Measurements from ENCODE around the gene LSM12.

LSM12 gene

GRCh38 chr17:44001461-44001920, 65.0 kb downstream of the LSM12 start:
- Histone ChIP-seq H3K27ac (ENCODE audit: low read depth, low read length) (no peak overlapping the region), H3K4me3 (ENCODE audit: low read length) (no peak overlapping the region), H3F3A (ENCODE audit: control insufficient read depth, insufficient read depth) (no peaks in the 10 kb centered on the region), H4K20me1 (ENCODE audit: control insufficient read depth, insufficient read depth, low read depth, low read length) (no peaks in the 10 kb centered on the region), H3K4me1 (ENCODE audit: control insufficient read depth, low read length) (peaks cover 6% of the 10 kb centered on the region), H3K36me3 (ENCODE audit: control insufficient read depth, low read length) (no peaks in the 10 kb centered on the region), H3K9me2 (replicated peaks; ENCODE audit: control insufficient read depth, low read length) (no peaks in the 10 kb centered on the region), H3K9me3 (ENCODE audit: control insufficient read depth, insufficient read depth, low read length) (no peaks in the 10 kb centered on the region), H3K4me2 (ENCODE audit: low read length) (no peak overlapping the region), H3K27me3 (ENCODE audit: control insufficient read depth, low read length) (peaks cover 39% of the 10 kb centered on the region), H3K79me2 (ENCODE audit: control insufficient read depth, low read length) (no peaks in the 10 kb centered on the region)
- TF ChIP-seq CTCF (IDR thresholded peaks at IDR 0.05; ENCODE audit: low read depth, low read length, poor library complexity, severe bottlenecking), result no peak
- no peak for TF ChIP-seq EZH2phosphoT487 (IDR thresholded peaks at IDR 0.05; ENCODE audit: borderline replicate concordance, low read length)

- TF ChIP-seq CTCF (IDR thresholded peaks at IDR 0.05; ENCODE audit: low read depth, low read length, poor library complexity, severe bottlenecking) (no peak), EZH2phosphoT487 (IDR thresholded peaks at IDR 0.05; ENCODE audit: borderline replicate concordance, low read length) (no peak)
- peaks cover 33% of the 10 kb centered on the region for H3K27me3 ChIP-seq (ENCODE audit: control insufficient read depth, low read length)
- H3K4me3 ChIP-seq (ENCODE audit: low read length), result no peak overlapping the region
- H3K27ac ChIP-seq (ENCODE audit: low read depth, low read length), result no peak overlapping the region
- H3K9me2 ChIP-seq (replicated peaks; ENCODE audit: control insufficient read depth, low read length), result no peaks in the 10 kb centered on the region
- H3K9me3 ChIP-seq (ENCODE audit: control insufficient read depth, insufficient read depth, low read length), result no peaks in the 10 kb centered on the region
- H3K79me2 ChIP-seq (ENCODE audit: control insufficient read depth, low read length), result no peaks in the 10 kb centered on the region
- no peaks in the 10 kb centered on the region for H4K20me1 ChIP-seq (ENCODE audit: control insufficient read depth, insufficient read depth, low read depth, low read length)
- no peaks in the 10 kb centered on the region for H3K36me3 ChIP-seq (ENCODE audit: control insufficient read depth, low read length)
- H3K4me1 ChIP-seq (ENCODE audit: control insufficient read depth, low read length), result peaks cover under 1% of the 10 kb centered on the region
- H3F3A ChIP-seq (ENCODE audit: control insufficient read depth, insufficient read depth), result no peaks in the 10 kb centered on the region
- no peak overlapping the region for H3K4me2 ChIP-seq (ENCODE audit: low read length)
Measured at GRCh38 chr17:44000871-44001460, 65.5 kb downstream of the LSM12 start.

GRCh38 chr17:44000141-44000860, 66.2 kb downstream of the LSM12 start:
- H3K4me1 ChIP-seq (ENCODE audit: control insufficient read depth, low read length), result no peaks in the 10 kb centered on the region
- no peaks in the 10 kb centered on the region for H3K79me2 ChIP-seq (ENCODE audit: control insufficient read depth, low read length)
- H3K4me2 ChIP-seq (ENCODE audit: low read length), result no peak overlapping the region
- H3K9me2 ChIP-seq (replicated peaks; ENCODE audit: control insufficient read depth, low read length), result no peaks in the 10 kb centered on the region
- no peak overlapping the region for H3K27ac ChIP-seq (ENCODE audit: low read depth, low read length)
- no peaks in the 10 kb centered on the region for H4K20me1 ChIP-seq (ENCODE audit: control insufficient read depth, insufficient read depth, low read depth, low read length)
- H3K9me3 ChIP-seq (ENCODE audit: control insufficient read depth, insufficient read depth, low read length), result no peaks in the 10 kb centered on the region
- H3K4me3 ChIP-seq (ENCODE audit: low read length), result no peak overlapping the region
- H3K27me3 ChIP-seq (ENCODE audit: control insufficient read depth, low read length), result peaks cover 27% of the 10 kb centered on the region
- no peaks in the 10 kb centered on the region for H3F3A ChIP-seq (ENCODE audit: control insufficient read depth, insufficient read depth)
- no peak for TF ChIP-seq CTCF (IDR thresholded peaks at IDR 0.05; ENCODE audit: low read depth, low read length, poor library complexity, severe bottlenecking)
- no peak for TF ChIP-seq EZH2phosphoT487 (IDR thresholded peaks at IDR 0.05; ENCODE audit: borderline replicate concordance, low read length)
- H3K36me3 ChIP-seq (ENCODE audit: control insufficient read depth, low read length), result no peaks in the 10 kb centered on the region
